Activated CD4-positive, CD25-positive, alpha-beta regulatory T cell treated with anti-CD3 and anti-CD28 coated beads, Interleukin-2, amount 50 U/mL, for 72 hours (primary cell): ENCODE data around the gene CCDC3.

Experiments used
- DNase-seq: peaks from one replicate; pipeline ENCODE4 v3.0.0; 2021

CCDC3 gene

GRCh38 chr10:12960941-12961340, 40.6 kb downstream of the CCDC3 start:
- no peak for DNase-seq

DNA sequence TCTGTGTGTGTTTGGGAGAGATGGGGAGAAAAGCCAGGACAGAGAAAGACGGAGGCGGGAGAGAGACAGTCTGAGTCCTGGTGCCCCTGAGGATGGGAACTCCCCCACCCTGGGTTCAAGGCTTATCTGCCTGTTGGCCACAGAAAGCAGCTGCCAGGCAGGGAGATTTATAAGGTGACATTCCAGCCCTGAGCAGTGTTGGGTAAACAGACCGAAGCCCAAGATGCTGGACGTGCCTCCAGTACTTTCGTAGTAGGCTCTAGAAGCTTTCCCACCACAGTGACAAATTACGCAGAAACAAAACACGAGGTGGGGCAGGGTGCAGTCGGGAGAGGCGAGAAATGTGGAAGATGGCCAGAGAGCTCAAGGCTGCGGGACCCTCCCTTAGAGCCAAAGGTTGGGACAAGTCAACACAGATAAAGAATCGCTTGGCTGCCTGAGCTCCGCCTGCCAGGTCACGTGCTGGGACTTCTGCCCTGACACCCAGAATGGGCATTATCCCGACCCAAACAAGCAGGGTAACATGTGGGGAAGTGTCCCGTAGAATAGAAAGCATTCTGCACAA, 41.1 kb downstream of the CCDC3 start:
- DNase-seq, result no peak

GRCh38 chr10:12958546-12959110, 42.9 kb downstream of the CCDC3 start:
- DNase-seq, result no peak

DNA sequence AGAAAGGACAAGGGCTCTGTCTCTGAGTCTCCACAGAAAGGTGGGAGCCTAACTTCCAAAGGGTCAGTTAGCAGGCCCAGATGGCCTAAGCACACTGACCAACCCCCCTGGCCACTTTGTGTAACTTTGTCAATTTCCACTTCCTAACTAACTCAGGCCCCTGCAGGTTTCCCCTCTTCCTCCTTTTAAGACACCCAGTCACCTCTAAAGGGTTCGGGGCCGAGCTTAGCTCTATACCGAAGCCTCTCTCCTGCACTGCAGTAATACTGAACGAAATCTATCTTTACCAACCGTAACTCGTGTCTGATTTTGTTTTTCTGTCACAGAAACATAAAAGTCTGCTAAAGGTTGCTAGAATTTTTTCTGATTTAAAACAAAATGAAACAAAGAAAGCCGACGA, 44.4 kb downstream of the CCDC3 start:
- no peak for DNase-seq

DNA sequence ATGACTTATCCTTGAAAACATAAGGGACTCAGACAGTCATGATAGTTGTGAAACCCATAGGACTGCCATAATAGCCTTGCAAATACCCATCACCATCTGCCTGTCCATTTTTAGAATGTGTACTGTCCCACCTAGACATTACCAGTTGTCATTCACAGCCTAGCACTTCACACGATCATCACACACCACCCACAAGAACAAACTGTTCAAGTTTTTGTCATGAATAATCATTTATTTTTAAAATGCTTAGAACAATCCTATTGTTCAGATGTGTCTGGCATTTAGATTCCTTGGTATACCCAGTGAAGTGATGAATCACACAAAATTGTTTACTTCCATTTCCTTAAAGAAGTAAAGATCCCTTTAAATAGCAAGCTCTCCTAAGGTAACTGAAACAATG, 46.6 kb downstream of the CCDC3 start:
- no peak for DNase-seq

DNA sequence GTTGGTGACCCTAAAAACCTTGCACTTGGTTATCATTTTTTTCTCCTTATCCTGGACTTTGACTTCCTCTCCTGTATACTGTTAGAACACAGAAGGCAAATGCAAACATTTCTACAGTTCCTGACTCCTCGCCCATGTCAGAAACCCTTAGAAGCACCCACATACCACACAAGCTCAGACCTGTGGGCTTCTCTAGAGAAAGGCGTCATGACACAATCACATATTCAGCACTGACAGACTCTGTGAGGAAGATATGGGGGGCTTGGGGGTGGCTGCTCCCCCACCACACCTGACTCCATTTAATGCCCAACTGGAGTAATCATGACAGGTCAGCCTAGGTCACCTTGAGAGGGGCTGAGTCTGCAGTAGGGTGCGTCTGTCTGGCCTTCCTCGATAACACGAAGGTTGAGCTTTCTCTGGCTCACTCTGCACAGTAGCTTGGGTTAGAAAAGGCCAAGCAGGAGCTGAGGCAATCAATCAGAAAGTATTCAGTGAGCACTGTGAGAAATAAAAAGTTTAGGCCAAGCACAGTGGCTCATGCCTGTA, 50.9 kb downstream of the CCDC3 start:
- no peak for DNase-seq

DNA sequence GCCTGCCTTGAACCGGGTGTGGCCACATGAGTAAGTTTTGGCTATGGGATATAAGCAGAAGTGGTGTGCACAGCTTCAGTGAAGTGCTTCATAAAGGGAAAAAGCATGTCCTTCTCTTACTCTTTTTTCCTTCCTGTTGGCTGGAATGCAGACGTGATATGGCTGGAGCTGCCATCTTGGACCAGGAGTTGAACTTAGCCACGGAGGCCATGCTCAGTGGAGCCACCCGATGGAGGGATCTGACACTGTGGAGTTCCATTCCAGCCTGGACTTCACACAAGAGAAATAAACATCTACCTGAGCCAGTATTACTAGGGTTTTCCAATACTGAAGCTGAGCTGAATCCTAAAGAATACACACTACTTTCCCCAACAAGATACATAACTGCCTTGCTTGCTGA, 52.3 kb downstream of the CCDC3 start:
- no peak for DNase-seq

GRCh38 chr10:12947741-12948140, 53.8 kb downstream of the CCDC3 start:
- no peak for DNase-seq

- no peak for DNase-seq
Observed at GRCh38 chr10:12946372-12946771, 55.1 kb downstream of the CCDC3 start.

DNA sequence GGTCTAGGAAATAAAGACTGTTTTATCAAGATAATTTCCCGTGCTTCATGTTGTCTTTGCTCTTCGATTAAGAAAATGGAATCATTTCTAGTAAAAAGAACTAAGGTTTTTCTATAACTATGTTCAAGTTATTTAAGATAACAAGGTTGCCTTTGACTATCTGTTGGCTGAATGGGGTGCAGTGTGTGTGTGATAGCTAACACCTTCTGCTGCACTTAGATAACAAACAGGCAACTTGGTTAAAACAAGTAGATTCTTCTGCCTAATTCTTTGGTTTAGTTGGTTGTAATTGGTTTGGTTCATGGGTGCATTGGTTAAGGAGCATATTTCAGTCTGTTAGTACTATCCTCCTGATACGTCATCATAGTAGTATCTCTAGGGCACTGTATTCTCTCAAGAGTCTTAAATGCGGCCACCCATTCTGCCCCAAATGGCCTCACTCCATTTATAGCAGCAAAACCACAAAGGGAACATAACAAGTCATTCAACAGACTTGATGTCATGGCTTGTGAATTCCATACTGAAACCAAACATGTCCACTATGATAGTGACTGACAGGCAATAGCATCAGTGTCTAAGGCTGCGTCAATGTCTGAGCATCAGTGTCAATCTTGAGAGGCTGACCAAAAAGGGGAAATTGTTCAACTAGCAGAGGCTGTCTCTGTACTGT, 55.7 kb downstream of the CCDC3 start:
- no peak for DNase-seq

DNA sequence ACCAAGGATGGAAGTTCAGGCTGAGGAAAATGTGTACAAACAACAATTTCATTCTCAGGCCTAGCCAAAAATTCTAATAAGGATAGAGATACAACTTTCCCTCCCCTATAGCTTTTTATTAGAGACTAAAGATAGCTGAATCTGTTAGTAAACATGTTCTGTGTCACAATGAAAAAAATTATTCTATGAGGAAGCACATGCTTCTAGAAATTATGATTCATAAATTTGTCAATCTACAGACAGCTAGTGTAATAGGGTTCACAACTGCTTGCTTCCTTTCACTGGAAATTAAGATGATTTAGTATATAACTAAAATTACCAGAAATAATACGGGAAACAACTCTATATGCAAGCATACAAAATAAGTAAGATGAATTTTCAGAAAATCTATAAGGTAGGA, 56.6 kb downstream of the CCDC3 start:
- no peak for DNase-seq

DNA sequence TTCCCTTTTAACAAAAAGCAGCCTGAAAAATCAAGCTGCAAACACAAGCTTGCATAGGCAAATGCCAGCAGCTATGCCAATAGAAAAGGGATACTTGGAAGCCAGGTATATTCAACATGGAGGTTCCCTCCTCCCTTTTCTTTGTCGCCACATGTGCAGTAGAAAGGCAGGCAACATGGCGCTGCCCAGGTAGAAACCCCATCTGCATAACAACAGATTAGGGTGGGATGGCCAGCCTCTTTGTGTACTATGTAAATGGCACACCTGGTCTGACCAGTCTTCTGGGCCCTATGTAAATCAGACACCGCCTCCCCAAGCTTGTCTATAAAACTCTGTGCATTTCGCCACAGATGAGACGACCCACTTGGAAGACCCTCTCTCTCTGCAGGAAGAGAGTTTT, 58.1 kb downstream of the CCDC3 start:
- no peak for DNase-seq

DNA sequence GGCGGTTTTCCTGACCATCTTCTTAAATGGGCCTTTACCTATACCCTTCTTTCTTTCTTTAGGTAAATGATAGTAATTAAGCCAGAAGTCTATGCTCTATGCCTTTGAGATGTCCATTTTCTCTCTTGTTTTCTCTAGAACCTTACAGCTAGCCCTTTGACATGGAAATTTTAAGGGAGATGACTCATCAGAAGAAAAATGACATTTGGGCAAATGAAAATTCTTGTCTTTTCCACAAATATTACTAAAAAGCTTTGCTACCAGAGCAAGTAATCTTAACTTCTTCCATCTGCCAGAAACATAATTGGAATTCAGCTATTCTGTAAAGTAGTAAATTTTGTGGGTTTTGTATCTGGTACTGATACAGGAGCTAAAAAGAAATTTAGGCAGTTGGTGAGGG, 59.5 kb downstream of the CCDC3 start:
- DNase-seq, result no peak

DNA sequence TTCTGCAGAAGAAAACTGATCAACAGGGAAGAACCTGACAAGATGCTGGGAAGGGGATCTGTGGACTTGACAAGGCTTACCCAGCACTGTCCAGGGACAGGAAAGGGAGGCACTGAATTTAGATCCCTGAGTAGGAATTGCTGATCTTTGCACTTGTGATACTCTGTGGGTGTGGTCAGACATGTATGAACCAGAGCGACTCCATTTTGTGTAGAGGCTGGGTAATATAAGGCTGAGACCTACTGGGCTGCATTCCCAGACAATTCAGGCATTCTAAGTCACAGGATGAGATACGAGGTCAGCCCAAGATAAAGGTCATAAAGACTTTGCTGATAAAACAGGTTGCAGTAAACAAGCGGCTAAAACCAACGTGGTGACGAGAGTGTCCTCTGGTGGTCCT, 60.7 kb downstream of the CCDC3 start:
- no peak for DNase-seq

GRCh38 chr10:12938271-12938670, 63.2 kb downstream of the CCDC3 start:
- no peak for DNase-seq

DNA sequence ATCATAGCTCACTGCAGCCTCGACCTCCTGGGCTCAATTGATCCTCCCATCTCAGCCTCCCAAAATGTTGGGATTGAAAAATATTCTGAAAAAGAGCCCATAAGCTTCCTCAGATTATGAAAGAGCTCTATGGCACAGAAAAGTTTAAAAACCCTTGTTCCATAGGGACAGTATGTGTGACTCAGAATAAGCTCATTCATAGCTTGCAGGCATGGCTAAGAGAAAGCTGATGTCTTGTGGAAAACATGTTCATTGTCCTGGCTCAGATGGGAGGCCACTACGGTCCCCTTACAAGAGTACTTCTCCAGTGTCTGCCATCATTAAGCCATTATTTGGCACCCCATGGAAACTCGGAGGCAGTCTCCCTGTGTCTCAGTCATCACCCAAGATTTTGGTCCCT, 64.0 kb downstream of the CCDC3 start:
- no peak for DNase-seq

- no peak for DNase-seq
Observed at GRCh38 chr10:12934777-12935176, 66.7 kb downstream of the CCDC3 start.

- DNase-seq, result no peak
Observed at GRCh38 chr10:12929381-12929780, 72.1 kb downstream of the CCDC3 start.

- no peak for DNase-seq
Observed at GRCh38 chr10:12928571-12928970, 72.9 kb downstream of the CCDC3 start.

GRCh38 chr10:12927896-12928295, 73.6 kb downstream of the CCDC3 start:
- no peak for DNase-seq

DNA sequence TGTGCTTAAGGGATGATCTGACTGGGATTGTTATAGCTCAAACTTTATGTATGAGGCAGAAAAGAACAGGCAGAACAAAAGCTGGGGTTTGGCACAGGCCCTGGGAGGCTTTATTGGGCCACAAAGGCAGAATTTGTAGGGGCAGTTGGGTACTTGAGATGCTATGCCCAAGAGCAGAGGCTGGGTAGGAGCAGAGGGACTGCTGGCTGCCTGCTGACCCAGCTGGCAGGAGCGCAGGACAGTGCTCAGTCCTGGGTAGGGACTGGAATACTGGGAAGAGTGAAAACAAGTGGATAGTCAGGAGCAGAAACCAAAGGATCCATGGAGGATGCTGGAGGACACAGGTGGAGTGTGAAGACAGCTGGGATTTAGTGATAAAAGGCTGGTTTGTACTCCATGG, 75.7 kb downstream of the CCDC3 start:
- no peak for DNase-seq

DNA sequence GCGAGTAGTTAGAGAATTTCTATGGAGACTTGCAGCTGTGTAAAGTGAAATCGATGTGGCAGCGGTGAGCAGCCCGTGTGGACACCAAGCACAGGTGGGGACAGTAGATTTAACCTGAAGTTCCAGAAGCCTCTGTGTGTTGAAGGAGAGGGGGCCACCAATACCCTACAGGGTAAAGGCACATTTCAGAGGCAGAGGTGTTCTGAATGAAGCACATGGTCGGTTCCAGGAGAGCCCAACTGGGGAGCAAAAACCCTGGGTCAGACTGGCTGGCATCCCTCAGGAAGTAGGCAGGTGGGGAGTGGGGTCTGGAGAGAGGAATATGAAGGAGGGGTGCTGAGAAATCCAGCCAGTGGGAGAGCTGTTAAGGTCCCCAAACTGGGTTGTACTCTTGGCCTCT, 76.6 kb downstream of the CCDC3 start:
- DNase-seq, result no peak

- DNase-seq, result no peak
Observed at GRCh38 chr10:12922117-12922900, 79.2 kb downstream of the CCDC3 start.

DNA sequence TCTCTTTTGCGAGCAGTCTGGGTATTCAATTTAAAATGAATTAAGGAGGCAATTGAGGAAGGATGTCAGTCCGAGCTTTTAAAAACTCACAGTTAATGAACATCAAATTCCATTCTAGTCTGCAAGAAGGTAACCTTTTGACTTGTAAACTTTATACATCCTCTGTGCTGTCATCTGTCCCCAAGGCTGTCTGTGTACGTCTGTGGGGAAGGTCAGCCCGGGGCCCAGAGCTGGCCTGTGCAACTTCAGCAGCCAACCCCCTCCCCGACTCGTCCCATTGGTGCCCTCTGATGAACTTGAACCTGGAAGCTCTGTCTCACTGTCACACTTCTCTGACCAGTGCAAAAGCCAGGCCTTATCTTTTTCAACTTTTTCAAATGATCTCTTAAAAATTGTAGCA, 80.3 kb downstream of the CCDC3 start:
- DNase-seq, result no peak
